GM19239 (cell line): Measurements from ENCODE around the gene EPHA4.

Experiments used
- DNase-seq: peaks from one replicate; pipeline ENCODE4 v3.0.0; 2011; ENCODE audit warnings: low spot score; ENCODE audit not compliant: insufficient read length
- FAIRE-seq: peaks from 2 replicates; lab custom pipeline; 2011; peaks lifted over from hg19 to GRCh38; lab: Jason Lieb, UNC

Gene EPHA4

GRCh38 chr2:221422516-221423209 lies 149.4 kb downstream of the EPHA4 start:
- FAIRE-seq (no peak), DNase-seq (no peak)

- DNase-seq (no peak), FAIRE-seq (no peak)
Observed at GRCh38 chr2:221420245-221420644, 151.9 kb downstream of the EPHA4 start.

GRCh38 chr2:221415789-221416188 lies 156.3 kb downstream of the EPHA4 start:
- no peak for DNase-seq
- FAIRE-seq: no peak

GRCh38 chr2:221412978-221413377 lies 159.1 kb downstream of the EPHA4 start:
- DNase-seq (no peak), FAIRE-seq (no peak)

GRCh38 chr2:221410487-221410886 lies 161.6 kb downstream of the EPHA4 start:
- no peak for FAIRE-seq
- DNase-seq: no peak

GRCh38 chr2:221407765-221408164 lies 164.3 kb downstream of the EPHA4 start:
- DNase-seq (no peak), FAIRE-seq (no peak)

- FAIRE-seq: no peak
- DNase-seq: no peak
Observed at GRCh38 chr2:221405521-221405920, 166.6 kb downstream of the EPHA4 start.

- no peak for DNase-seq
- no peak for FAIRE-seq
Observed at GRCh38 chr2:221402072-221402471, 170.0 kb downstream of the EPHA4 start.

GRCh38 chr2:221400411-221400810 lies 171.7 kb downstream of the EPHA4 start:
- FAIRE-seq (no peak), DNase-seq (no peak)

GRCh38 chr2:221399183-221399582 lies 172.9 kb downstream of the EPHA4 start:
- FAIRE-seq: no peak

GRCh38 chr2:221397187-221397586 lies 174.9 kb downstream of the EPHA4 start:
- FAIRE-seq (no peak), DNase-seq (no peak)

More at GRCh38 chr2:221399183-221399582, 172.9 kb downstream of the EPHA4 start:
- no peak for DNase-seq

- FAIRE-seq (no peak), DNase-seq (no peak)
Observed at GRCh38 chr2:221392228-221392881, 179.7 kb downstream of the EPHA4 start.

- DNase-seq (no peak), FAIRE-seq (no peak)
Observed at GRCh38 chr2:221390878-221391277, 181.2 kb downstream of the EPHA4 start.

- FAIRE-seq (no peak), DNase-seq (no peak)
Observed at GRCh38 chr2:221389904-221390303, 182.2 kb downstream of the EPHA4 start.

- no peak for FAIRE-seq
Observed at GRCh38 chr2:221389421-221389820, 182.7 kb downstream of the EPHA4 start.

GRCh38 chr2:221388891-221389290 lies 183.2 kb downstream of the EPHA4 start:
- DNase-seq: no peak
- no peak for FAIRE-seq

More at GRCh38 chr2:221389421-221389820, 182.7 kb downstream of the EPHA4 start:
- DNase-seq: no peak

GRCh38 chr2:221385716-221386115 lies 186.4 kb downstream of the EPHA4 start:
- DNase-seq (no peak), FAIRE-seq (no peak)

GRCh38 chr2:221381928-221382488 lies 190.1 kb downstream of the EPHA4 start:
- DNase-seq (no peak), FAIRE-seq (no peak)

GRCh38 chr2:221380686-221381085 lies 191.4 kb downstream of the EPHA4 start:
- FAIRE-seq (no peak), DNase-seq (no peak)

GRCh38 chr2:221380062-221380461 lies 192.0 kb downstream of the EPHA4 start:
- DNase-seq (no peak), FAIRE-seq (no peak)

- no peak for DNase-seq
- no peak for FAIRE-seq
Observed at GRCh38 chr2:221377597-221377996, 194.5 kb downstream of the EPHA4 start.
